ENCODE data around the gene SH2D5. TPM values are rescaled to one million over a fixed set of nuclear protein-coding genes. Genes with fewer than 3 reads are reported as not detected.

SH2D5 gene
- polyA plus RNA-seq, 3 donors = not detected

DNA sequence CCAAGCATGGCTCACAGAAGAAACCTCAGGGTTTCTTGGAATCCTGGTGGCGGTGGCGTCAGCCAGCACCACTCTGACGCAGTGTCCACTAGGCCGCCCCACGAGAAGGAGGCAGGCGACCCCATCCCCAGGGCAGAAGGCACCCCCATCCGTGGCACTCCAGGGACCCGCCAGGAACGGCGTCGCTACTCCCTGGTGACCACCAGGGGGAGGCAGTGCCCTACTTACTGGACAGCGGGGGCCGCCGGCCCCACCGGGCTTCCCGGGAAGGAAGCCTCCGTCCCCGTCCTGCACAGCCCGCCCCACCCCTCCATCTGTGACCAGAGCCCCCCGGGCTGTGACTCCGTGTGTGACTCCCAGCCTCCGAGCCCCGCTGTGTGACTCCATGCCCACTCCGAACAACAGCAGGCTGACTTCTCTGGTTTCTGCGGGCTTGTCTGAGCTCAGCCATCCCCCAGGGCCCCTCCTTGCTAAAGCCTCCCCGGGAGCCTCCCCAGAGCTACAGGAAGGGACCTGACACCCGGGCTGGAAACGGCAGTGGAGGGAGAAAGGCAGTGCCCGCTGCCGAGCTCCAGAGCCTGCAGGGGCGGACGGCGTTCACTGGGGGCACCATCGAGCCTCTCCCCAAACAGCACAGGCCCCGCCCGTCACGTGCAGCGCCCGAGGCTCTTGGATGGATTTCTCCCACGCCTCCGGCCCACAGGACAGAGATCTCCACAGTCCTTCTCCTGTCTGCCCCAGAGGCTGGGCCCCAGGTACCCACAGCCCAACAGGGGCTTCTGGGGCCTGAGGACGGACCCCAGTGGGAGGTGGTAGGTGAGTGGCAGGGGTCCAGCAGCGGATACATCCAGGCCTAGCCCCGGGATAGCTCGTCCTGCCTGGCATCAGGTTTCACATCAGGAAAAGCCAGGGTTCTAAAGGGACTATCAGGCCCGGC, 35.8 kb downstream of the SH2D5 start:
- TF ChIP-seq, protein P1, sequence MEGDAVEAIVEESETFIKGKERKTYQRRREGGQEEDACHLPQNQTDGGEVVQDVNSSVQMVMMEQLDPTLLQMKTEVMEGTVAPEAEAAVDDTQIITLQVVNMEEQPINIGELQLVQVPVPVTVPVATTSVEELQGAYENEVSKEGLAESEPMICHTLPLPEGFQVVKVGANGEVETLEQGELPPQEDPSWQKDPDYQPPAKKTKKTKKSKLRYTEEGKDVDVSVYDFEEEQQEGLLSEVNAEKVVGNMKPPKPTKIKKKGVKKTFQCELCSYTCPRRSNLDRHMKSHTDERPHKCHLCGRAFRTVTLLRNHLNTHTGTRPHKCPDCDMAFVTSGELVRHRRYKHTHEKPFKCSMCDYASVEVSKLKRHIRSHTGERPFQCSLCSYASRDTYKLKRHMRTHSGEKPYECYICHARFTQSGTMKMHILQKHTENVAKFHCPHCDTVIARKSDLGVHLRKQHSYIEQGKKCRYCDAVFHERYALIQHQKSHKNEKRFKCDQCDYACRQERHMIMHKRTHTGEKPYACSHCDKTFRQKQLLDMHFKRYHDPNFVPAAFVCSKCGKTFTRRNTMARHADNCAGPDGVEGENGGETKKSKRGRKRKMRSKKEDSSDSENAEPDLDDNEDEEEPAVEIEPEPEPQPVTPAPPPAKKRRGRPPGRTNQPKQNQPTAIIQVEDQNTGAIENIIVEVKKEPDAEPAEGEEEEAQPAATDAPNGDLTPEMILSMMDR (IDR thresholded peaks at IDR 0.05) = peak; percentile 100
- H3K27me3 Mint-ChIP-seq (ENCODE audit: low read depth in 3 of 3) = peaks cover 2 to 10% (median 9%) of the 10 kb centered on the region in 3 donors

DNA sequence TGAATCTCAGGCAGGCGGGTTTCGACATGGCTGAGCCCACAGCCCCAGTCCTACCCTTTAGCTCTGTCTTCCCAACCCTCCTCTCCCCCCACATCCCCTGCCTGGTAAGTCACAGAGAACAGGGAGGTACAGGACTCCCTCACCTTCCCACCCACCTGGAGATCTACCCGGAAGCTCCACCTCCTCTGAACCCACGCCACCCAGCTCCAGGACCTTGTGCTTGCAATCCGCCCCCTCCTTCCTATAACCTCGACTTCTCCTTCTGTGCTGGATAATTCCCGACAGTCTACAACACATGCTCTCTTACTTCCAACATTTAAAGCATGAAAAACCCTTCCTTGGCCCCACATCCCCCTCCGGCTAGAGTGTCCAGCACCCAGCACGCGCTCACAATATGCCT, 37.0 kb downstream of the SH2D5 start:
- no peaks in the 10 kb centered on the region for H3K36me3 ChIP-seq (replicated peaks in 1 of 2; ENCODE audit: control insufficient read depth in 1 of 2, insufficient read depth in 2 of 2, low read length in 2 of 2)
- Mint-ChIP-seq H3K36me3 (no peaks in the 10 kb centered on the region), H3K4me3 (no peak overlapping the region), H3K27me3 (ENCODE audit: low read depth in 3 of 3) (peaks cover 2 to 10% (median 5%) of the 10 kb centered on the region in 3 donors), H3K4me1 (peaks cover 14% of the 10 kb centered on the region), H3K9me3 (no peaks in the 10 kb centered on the region), H3K27ac (no peak overlapping the region)
- TF ChIP-seq, protein P1 (IDR thresholded peaks at IDR 0.05) = no peak
- intact Hi-C loops (cut with micrococcal nuclease) = loop anchor here (5.0 to 10.0 kb wide), 2 partner anchors 37 to 499 kb away; partner anchors contain the start of gene SH2D5 (in 1 of the 2)
- H3K27me3 ChIP-seq (ENCODE audit: control insufficient read depth in 2 of 2, insufficient read depth in 2 of 2, low read length in 2 of 2) = no peaks in the 10 kb centered on the region
- no peaks in the 10 kb centered on the region for H4K20me1 ChIP-seq (ENCODE audit: insufficient read depth, low read length)
- H3K4me3 ChIP-seq (replicated peaks in 1 of 3; ENCODE audit: low read depth in 2 of 3, low read length in 3 of 3) = no peak overlapping the region
- H3K79me2 ChIP-seq (ENCODE audit: insufficient read depth, low read length) = no peaks in the 10 kb centered on the region
- no peak overlapping the region for H3K9ac ChIP-seq (ENCODE audit: insufficient read depth, low read length, poor library complexity, severe bottlenecking)
- H3K4me2 ChIP-seq (replicated peaks; ENCODE audit: extremely low read depth, low read length, poor library complexity, severe bottlenecking) = no peak overlapping the region
- DNase-seq = no peak
- no peak overlapping the region for H2AFZ ChIP-seq (ENCODE audit: insufficient read depth, low read depth, low read length, poor library complexity, severe bottlenecking)
- H3K4me1 ChIP-seq (ENCODE audit: control insufficient read depth in 1 of 2, insufficient read depth in 2 of 2, low read length in 2 of 2) = peaks cover 9 to 11% of the 10 kb centered on the region in 2 donors
- no peak overlapping the region for H3K27ac ChIP-seq (ENCODE audit: low read depth in 1 of 2, low read length in 2 of 2)
- WGBS (ENCODE audit: insufficient coverage) = 85% methylated on average over 10 of the region's 10 CpGs
- H3K9me3 ChIP-seq (replicated peaks in 1 of 2; ENCODE audit: control insufficient read depth in 1 of 2, insufficient read depth in 1 of 2, low read length in 2 of 2) = no peaks in the 10 kb centered on the region

More for the DNA sequence above, 35.8 kb downstream of the SH2D5 start:
- Mint-ChIP-seq H3K4me1 (peaks cover 14% of the 10 kb centered on the region), H3K9me3 (no peaks in the 10 kb centered on the region), H3K27ac (peak overlapping the region; percentile 46 to 93 (median 84)), H3K36me3 (no peaks in the 10 kb centered on the region), H3K4me3 (peak overlapping the region; percentile 94 to 95)
- intact Hi-C loops (cut with micrococcal nuclease) = loop anchor here (2.0 to 10.0 kb wide), 3 partner anchors 36 to 498 kb away; partner anchors contain the start of gene SH2D5 (in 1 of the 2)
- 4% methylated on average over 29 of the region's 46 CpGs for WGBS (ENCODE audit: insufficient coverage)
- peak overlapping the region; percentile 100 for H3K4me2 ChIP-seq (replicated peaks; ENCODE audit: extremely low read depth, low read length, poor library complexity, severe bottlenecking)
- peak overlapping the region; percentile 3 to 80 for H3K27ac ChIP-seq (ENCODE audit: low read depth in 1 of 2, low read length in 2 of 2)
- DNase-seq = peak; percentile 75 to 80 (median 76)
- H3K4me3 ChIP-seq (replicated peaks in 1 of 3; ENCODE audit: low read depth in 2 of 3, low read length in 3 of 3) = peak overlapping the region; percentile 66 to 99 (median 67)
- no peaks in the 10 kb centered on the region for H3K79me2 ChIP-seq (ENCODE audit: insufficient read depth, low read length)
- H2AFZ ChIP-seq (ENCODE audit: insufficient read depth, low read depth, low read length, poor library complexity, severe bottlenecking) = peak overlapping the region; percentile 100
- no peaks in the 10 kb centered on the region for H3K36me3 ChIP-seq (replicated peaks in 1 of 2; ENCODE audit: control insufficient read depth in 1 of 2, insufficient read depth in 2 of 2, low read length in 2 of 2)
- H3K9ac ChIP-seq (ENCODE audit: insufficient read depth, low read length, poor library complexity, severe bottlenecking) = peak overlapping the region; percentile 84
- no peaks in the 10 kb centered on the region for H3K27me3 ChIP-seq (ENCODE audit: control insufficient read depth in 2 of 2, insufficient read depth in 2 of 2, low read length in 2 of 2)
- H3K9me3 ChIP-seq (replicated peaks in 1 of 2; ENCODE audit: control insufficient read depth in 1 of 2, insufficient read depth in 1 of 2, low read length in 2 of 2) = no peaks in the 10 kb centered on the region
- H3K4me1 ChIP-seq (ENCODE audit: control insufficient read depth in 1 of 2, insufficient read depth in 2 of 2, low read length in 2 of 2) = peaks cover 9 to 11% of the 10 kb centered on the region in 2 donors
- H4K20me1 ChIP-seq (ENCODE audit: insufficient read depth, low read length) = no peaks in the 10 kb centered on the region

Data from CD14-positive monocyte (primary cell).